Liver (tissue), 9 donors: ENCODE measurements around the gene CLIP2. TPM values are rescaled to one million over a fixed set of nuclear protein-coding genes. Genes with fewer than 3 reads are reported as not detected.

Source experiments
- DNase-seq: peaks from one replicate; pipeline ENCODE4 v3.0.0-alpha.2; 2017; ENCODE audit warnings: low spot score
- H3K27ac ChIP-seq, 2 donors: one replicate each; pipeline ENCODE4 v1.7.0; 2013; ENCODE audit warnings: inconsistent platforms in 2 of 2, low read length in 2 of 2, control low read depth in 1 of 2, low read depth in 1 of 2, mild to moderate bottlenecking in 1 of 2
- H3K27me3 ChIP-seq, 4 donors: one replicate each; pipeline versions ENCODE4 v1.6.1 to v1.7.0; 2013; ENCODE audit warnings: low read length in 3 of 4, inconsistent platforms in 1 of 4, mild to moderate bottlenecking in 1 of 4, moderate library complexity in 1 of 4; ENCODE audit not compliant: control insufficient read depth in 4 of 4, insufficient read depth in 4 of 4
- H3K36me3 ChIP-seq, 4 donors: one replicate each; pipeline versions ENCODE4 v1.6.1 to v1.7.0; 2013; ENCODE audit warnings: low read length in 3 of 4, mild to moderate bottlenecking in 3 of 4, low read depth in 1 of 4, moderate library complexity in 1 of 4; ENCODE audit not compliant: control insufficient read depth in 4 of 4, insufficient read depth in 3 of 4
- H3K4me1 ChIP-seq, 4 donors: one replicate each; pipeline versions ENCODE4 v1.6.1 to v1.7.0; 2013; ENCODE audit warnings: low read length in 3 of 4, mild to moderate bottlenecking in 3 of 4, moderate library complexity in 1 of 4; ENCODE audit not compliant: control insufficient read depth in 4 of 4, insufficient read depth in 4 of 4
- H3K4me3 ChIP-seq, 3 donors: one replicate each; pipeline versions ENCODE4 v1.6.1 to v1.7.0; 2013; ENCODE audit warnings: low read length in 3 of 3, control low read depth in 1 of 3, low read depth in 1 of 3, mild to moderate bottlenecking in 1 of 3
- H3K9ac ChIP-seq, 2 donors: one replicate each; pipeline ENCODE4 v1.7.0; 2013; ENCODE audit warnings: low read length in 2 of 2, mild to moderate bottlenecking in 2 of 2, moderate library complexity in 2 of 2, control low read depth in 1 of 2, low read depth in 1 of 2
- H3K9me3 ChIP-seq, 4 donors: one replicate each; pipeline versions ENCODE4 v1.6.1 to v1.7.0; 2013; ENCODE audit warnings: low read length in 3 of 4; ENCODE audit not compliant: control insufficient read depth in 4 of 4
- EGR1 ChIP-seq, 2 donors: IDR thresholded peaks; 2 replicates each; pipeline ENCODE4 v1.6.1; 2016 to 2018; ENCODE audit warnings: antibody characterized with exemption in 2 of 2, low read depth in 2 of 2
- FOXA1 ChIP-seq: IDR thresholded peaks from 2 replicates; pipeline ENCODE4 v1.6.1; 2016; ENCODE audit warnings: antibody characterized with exemption
- FOXA2 ChIP-seq: IDR thresholded peaks from 2 replicates; pipeline ENCODE4 v1.6.1; 2016; ENCODE audit warnings: antibody characterized with exemption
- GABPA ChIP-seq, 2 donors: IDR thresholded peaks in 1 of 2; conservative IDR thresholded peaks in 1 of 2; 2 replicates each; pipeline ENCODE4 v1.6.1; 2016; ENCODE audit warnings: antibody characterized with exemption in 2 of 2, mild to moderate bottlenecking in 1 of 2, moderate library complexity in 1 of 2
- HNF4A ChIP-seq, 2 donors: conservative IDR thresholded peaks; 2 replicates each; pipeline ENCODE4 v1.6.1; 2016; ENCODE audit warnings: antibody characterized with exemption in 2 of 2, mild to moderate bottlenecking in 2 of 2
- HNF4G ChIP-seq: IDR thresholded peaks from 2 replicates; pipeline ENCODE4 v1.6.1; 2016; ENCODE audit warnings: antibody characterized with exemption
- JUND ChIP-seq, 2 donors: IDR thresholded peaks; 2 replicates each; pipeline ENCODE4 v1.6.1; 2016; ENCODE audit warnings: antibody characterized with exemption in 2 of 2
- MAX ChIP-seq: IDR thresholded peaks from 2 replicates; pipeline ENCODE4 v1.6.1; 2016; ENCODE audit warnings: antibody characterized with exemption
- NR2F2 ChIP-seq: IDR thresholded peaks from 2 replicates; pipeline ENCODE4 v1.6.1; 2016; ENCODE audit warnings: antibody characterized with exemption
- RAD21 ChIP-seq, 2 donors: IDR thresholded peaks; 2 replicates each; pipeline ENCODE4 v1.6.1; 2016; ENCODE audit warnings: antibody characterized with exemption in 2 of 2, mild to moderate bottlenecking in 2 of 2
- REST ChIP-seq: IDR thresholded peaks from 2 replicates; pipeline ENCODE4 v1.6.1; 2016; ENCODE audit warnings: antibody characterized with exemption, mild to moderate bottlenecking
- RXRA ChIP-seq, 2 donors: IDR thresholded peaks; 2 replicates each; pipeline ENCODE4 v1.6.1; 2017 to 2018; ENCODE audit warnings: antibody characterized with exemption in 2 of 2, mild to moderate bottlenecking in 1 of 2
- SP1 ChIP-seq: IDR thresholded peaks from 2 replicates; pipeline ENCODE4 v1.6.1; 2018; ENCODE audit warnings: antibody characterized with exemption, mild to moderate bottlenecking
- TAF1 ChIP-seq: conservative IDR thresholded peaks from 2 replicates; pipeline ENCODE4 v1.6.1; 2016; ENCODE audit warnings: antibody characterized with exemption, mild to moderate bottlenecking
- YY1 ChIP-seq: IDR thresholded peaks from 2 replicates; pipeline ENCODE4 v1.6.1; 2016; ENCODE audit warnings: antibody characterized with exemption, mild to moderate bottlenecking
- WGBS: extraction: QIAGEN DNeasy Blood & Tissue Kit; methylation state at CpG from one replicate; pipeline ENCODE4 v1.1.7; 2013; 5-methylcytosine and 5-hydroxymethylcytosine counted together
- polyA plus RNA-seq, 2 donors: library from polyadenylated mRNA; stranded (reverse) in 1 of 2; unstranded in 1 of 2; fragments of 200-250 nt in 1 of 2; fragments of >200 nt in 1 of 2; fragmentation: Nextera tagmentation in 1 of 2; extraction: Ambion mirVana in 1 of 2; gene quantifications; one replicate each; pipeline versions ENCODE4 v1.2.1 to v1.2.3, GENCODE V29; 2013 to 2015
- total RNA-seq, 2 donors: library from RNA; depleted of rRNA; stranded (reverse); fragments of >200 nt; gene quantifications; one replicate each; pipeline ENCODE4 v1.2.3, GENCODE V29; 2014
- TF ChIP-seq, protein P1 (sequence below): IDR thresholded peaks from 2 replicates; pipeline ENCODE4 v1.6.1; 2016; ENCODE audit warnings: antibody characterized with exemption
- TF ChIP-seq, protein P2 (sequence below): IDR thresholded peaks from 2 replicates; pipeline ENCODE4 v1.6.1; 2016; ENCODE audit warnings: antibody characterized with exemption
- TF ChIP-seq, protein P3 (sequence below): fragments of 150-350 bp; IDR thresholded peaks from 2 replicates; pipeline ENCODE4 v1.5.1; 2017; ENCODE audit warnings: improper control_type of control experiment, low read depth, low read length; ENCODE audit not compliant: missing input control
- donor health status: healthy.
- donor health status: healthy.
- donor health status: healthy.
- donor health status: healthy.
- donor health status: healthy.

Gene CLIP2
- total and polyA plus RNA-seq, 4 donors = 1.4 to 6.3 (median 2.5) TPM

- WGBS = 78% methylated on average over 21 of the region's 21 CpGs
- DNase-seq = no peak
- H3K27me3 ChIP-seq = no peaks in the 10 kb centered on the region
- no peaks in the 10 kb centered on the region for H3K9me3 ChIP-seq
- TF ChIP-seq HNF4A (conservative IDR thresholded peaks at IDR 0.05) (no peak), RAD21 (IDR thresholded peaks at IDR 0.05) (no peak), HNF4G (no peak), TAF1 (no peak), RXRA (IDR thresholded peaks at IDR 0.05) (no peak), EGR1 (IDR thresholded peaks at IDR 0.05; ENCODE audit: low read depth in 2 of 2) (no peak), FOXA1 (no peak), YY1 (no peak), GABPA (IDR thresholded peaks at IDR 0.05 in 1 of 2, conservative IDR thresholded peaks at IDR 0.05 in 1 of 2) (no peak), FOXA2 (no peak), JUND (IDR thresholded peaks at IDR 0.05) (no peak), NR2F2 (no peak), SP1 (no peak), MAX (no peak), REST (no peak)
- TF ChIP-seq, protein P1, sequence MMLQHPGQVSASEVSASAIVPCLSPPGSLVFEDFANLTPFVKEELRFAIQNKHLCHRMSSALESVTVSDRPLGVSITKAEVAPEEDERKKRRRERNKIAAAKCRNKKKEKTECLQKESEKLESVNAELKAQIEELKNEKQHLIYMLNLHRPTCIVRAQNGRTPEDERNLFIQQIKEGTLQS = no peak
- TF ChIP-seq, protein P2, sequence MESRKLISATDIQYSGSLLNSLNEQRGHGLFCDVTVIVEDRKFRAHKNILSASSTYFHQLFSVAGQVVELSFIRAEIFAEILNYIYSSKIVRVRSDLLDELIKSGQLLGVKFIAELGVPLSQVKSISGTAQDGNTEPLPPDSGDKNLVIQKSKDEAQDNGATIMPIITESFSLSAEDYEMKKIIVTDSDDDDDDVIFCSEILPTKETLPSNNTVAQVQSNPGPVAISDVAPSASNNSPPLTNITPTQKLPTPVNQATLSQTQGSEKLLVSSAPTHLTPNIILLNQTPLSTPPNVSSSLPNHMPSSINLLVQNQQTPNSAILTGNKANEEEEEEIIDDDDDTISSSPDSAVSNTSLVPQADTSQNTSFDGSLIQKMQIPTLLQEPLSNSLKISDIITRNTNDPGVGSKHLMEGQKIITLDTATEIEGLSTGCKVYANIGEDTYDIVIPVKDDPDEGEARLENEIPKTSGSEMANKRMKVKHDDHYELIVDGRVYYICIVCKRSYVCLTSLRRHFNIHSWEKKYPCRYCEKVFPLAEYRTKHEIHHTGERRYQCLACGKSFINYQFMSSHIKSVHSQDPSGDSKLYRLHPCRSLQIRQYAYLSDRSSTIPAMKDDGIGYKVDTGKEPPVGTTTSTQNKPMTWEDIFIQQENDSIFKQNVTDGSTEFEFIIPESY = no peak
- TF ChIP-seq, protein P3, sequence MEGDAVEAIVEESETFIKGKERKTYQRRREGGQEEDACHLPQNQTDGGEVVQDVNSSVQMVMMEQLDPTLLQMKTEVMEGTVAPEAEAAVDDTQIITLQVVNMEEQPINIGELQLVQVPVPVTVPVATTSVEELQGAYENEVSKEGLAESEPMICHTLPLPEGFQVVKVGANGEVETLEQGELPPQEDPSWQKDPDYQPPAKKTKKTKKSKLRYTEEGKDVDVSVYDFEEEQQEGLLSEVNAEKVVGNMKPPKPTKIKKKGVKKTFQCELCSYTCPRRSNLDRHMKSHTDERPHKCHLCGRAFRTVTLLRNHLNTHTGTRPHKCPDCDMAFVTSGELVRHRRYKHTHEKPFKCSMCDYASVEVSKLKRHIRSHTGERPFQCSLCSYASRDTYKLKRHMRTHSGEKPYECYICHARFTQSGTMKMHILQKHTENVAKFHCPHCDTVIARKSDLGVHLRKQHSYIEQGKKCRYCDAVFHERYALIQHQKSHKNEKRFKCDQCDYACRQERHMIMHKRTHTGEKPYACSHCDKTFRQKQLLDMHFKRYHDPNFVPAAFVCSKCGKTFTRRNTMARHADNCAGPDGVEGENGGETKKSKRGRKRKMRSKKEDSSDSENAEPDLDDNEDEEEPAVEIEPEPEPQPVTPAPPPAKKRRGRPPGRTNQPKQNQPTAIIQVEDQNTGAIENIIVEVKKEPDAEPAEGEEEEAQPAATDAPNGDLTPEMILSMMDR = no peak
- H3K4me1 ChIP-seq = no peaks in the 10 kb centered on the region
- no peaks in the 10 kb centered on the region for H3K36me3 ChIP-seq
- H3K27ac ChIP-seq = no peak overlapping the region
- no peak overlapping the region for H3K9ac ChIP-seq
- no peak overlapping the region for H3K4me3 ChIP-seq
These were observed 154.5 kb downstream of the CLIP2 start for GRCh38 chr7:74443543-74444247.
